B cell (primary cell): Measurements from ENCODE around the gene OPN4. TPM values are rescaled to one million over a fixed set of nuclear protein-coding genes. Genes with fewer than 3 reads are reported as not detected.

Source experiments
- ATAC-seq: fragments of 200-7000 bp; cut with Tn5 transposase; one replicate; pipeline ENCODE4 v1.10.0; 2021; ENCODE audit warnings: low read depth, mild to moderate bottlenecking, moderate number of reproducible peaks, moderate library complexity
- CTCF ChIA-PET: fragments of 350-600 bp; sonication (Branson Sonifier 250); formaldehyde crosslinking; loops from one replicate; lab custom pipeline; 2021; ENCODE audit warnings: antibody characterized with exemption, inconsistent platforms; lab: Charles Lee
- POLR2A ChIA-PET: fragments of 350-600 bp; sonication (Branson Sonifier 250); formaldehyde crosslinking; loops from one replicate; lab custom pipeline; 2021; ENCODE audit warnings: antibody characterized with exemption; lab: Charles Lee
- DNase-seq: peaks from one replicate; pipeline ENCODE4 v3.0.0; 2013
- H2AFZ ChIP-seq: 2 replicates; pipeline ENCODE4 v1.6.1; 2012; ENCODE audit warnings: mild to moderate bottlenecking, low read depth, low read length; ENCODE audit not compliant: insufficient read depth, poor library complexity, severe bottlenecking
- H3K27ac ChIP-seq, 2 donors: 1 replicate in 1 of 2; 2 replicates in 1 of 2; pipeline ENCODE4 v1.5.1; 2012 to 2013; ENCODE audit warnings: low read length in 2 of 2, mild to moderate bottlenecking in 2 of 2, moderate library complexity in 1 of 2
- H3K27me3 ChIP-seq, 4 experiments: fragments of 200-600 bp in 1 of 4; sonication (generic) in 1 of 4; replicated peaks in 1 of 4; 1 replicate in 2 of 4; 2 replicates in 2 of 4; pipeline versions ENCODE4 v1.6.1 to v1.7.0; 2013 to 2016; ENCODE audit warnings: low read length in 3 of 4, mild to moderate bottlenecking in 2 of 4, mixed read lengths in 1 of 4, moderate library complexity in 1 of 4; ENCODE audit not compliant: insufficient read depth in 4 of 4, control insufficient read depth in 3 of 4; ENCODE audit errors: control extremely low read depth in 1 of 4
- H3K36me3 ChIP-seq, 2 experiments: replicated peaks in 1 of 2; 1 replicate in 1 of 2; 2 replicates in 1 of 2; pipeline versions ENCODE4 v1.6.1 to v1.7.1; 2013; ENCODE audit warnings: low read length in 1 of 2; ENCODE audit not compliant: insufficient read depth in 2 of 2, control insufficient read depth in 1 of 2; ENCODE audit errors: control extremely low read depth in 1 of 2, extremely low read depth in 1 of 2
- H3K4me1 ChIP-seq, 2 donors: fragments of 200-600 bp in 1 of 2; sonication (generic) in 1 of 2; 1 replicate in 1 of 2; 2 replicates in 1 of 2; pipeline versions ENCODE4 v1.5.1 to v1.6.1; 2013 to 2017; ENCODE audit warnings: low read length in 2 of 2; ENCODE audit not compliant: control insufficient read depth in 2 of 2, insufficient read depth in 2 of 2
- H3K4me2 ChIP-seq: replicated peaks from 2 replicates; pipeline ENCODE3; 2012; ENCODE audit warnings: mild to moderate bottlenecking, low read depth, low read length; ENCODE audit not compliant: poor library complexity, severe bottlenecking
- H3K4me3 ChIP-seq, 5 experiments: fragments of 200-600 bp in 1 of 5; sonication (generic) in 1 of 5; 1 replicate in 3 of 5; 2 replicates in 2 of 5; pipeline versions ENCODE4 v1.5.1 to v1.7.0; 2011 to 2016; ENCODE audit warnings: low read length in 4 of 5, mild to moderate bottlenecking in 4 of 5, low read depth in 2 of 5, control low read depth in 1 of 5, moderate library complexity in 1 of 5; ENCODE audit not compliant: insufficient read depth in 1 of 5; ENCODE audit errors: control extremely low read depth in 1 of 5, extremely low read depth in 1 of 5
- H3K79me2 ChIP-seq: fragments of 200-600 bp; sonication (generic); one replicate; pipeline ENCODE4 v1.6.0; 2016; ENCODE audit warnings: low read length; ENCODE audit not compliant: control insufficient read depth, insufficient read depth
- H3K9ac ChIP-seq: fragments of 200-600 bp; sonication (generic); 2 replicates; pipeline ENCODE4 v1.6.1; 2017; ENCODE audit warnings: mild to moderate bottlenecking, low read length, moderate library complexity
- H3K9me3 ChIP-seq, 3 donors: one replicate each; pipeline versions ENCODE4 v1.6.1 to v1.7.1; 2013; ENCODE audit warnings: low read length in 2 of 3; ENCODE audit not compliant: control insufficient read depth in 2 of 3, insufficient read depth in 1 of 3; ENCODE audit errors: control extremely low read depth in 1 of 3
- H4K20me1 ChIP-seq: 2 replicates; pipeline ENCODE4 v1.6.0; 2012; ENCODE audit warnings: mild to moderate bottlenecking, low read length; ENCODE audit not compliant: insufficient read depth, control insufficient read depth, poor library complexity, severe bottlenecking
- H3K27ac Mint-ChIP-seq: one replicate; pipeline ENCODE4 v1.8.0; 2021; ENCODE audit warnings: mixed read lengths
- H3K27me3 Mint-ChIP-seq: one replicate; pipeline ENCODE4 v1.8.0; 2021; ENCODE audit warnings: mixed read lengths
- H3K4me1 Mint-ChIP-seq: one replicate; pipeline ENCODE4 v1.8.0; 2021; ENCODE audit warnings: mixed read lengths
- H3K4me3 Mint-ChIP-seq: one replicate; pipeline ENCODE4 v1.8.0; 2021; ENCODE audit warnings: mixed read lengths
- H3K9me3 Mint-ChIP-seq: one replicate; pipeline ENCODE4 v1.8.0; 2022; ENCODE audit warnings: mixed read lengths; ENCODE audit not compliant: insufficient read depth
- EZH2 ChIP-seq: IDR thresholded peaks from 2 replicates; pipeline ENCODE4 v1.6.1; 2012; ENCODE audit warnings: borderline replicate concordance, low read depth, mild to moderate bottlenecking, moderate library complexity, low read length; ENCODE audit not compliant: insufficient read depth, poor library complexity, severe bottlenecking
- intact Hi-C: fragments of 100-400 bp; cut with micrococcal nuclease; formaldehyde crosslinking; loops from one replicate; pipeline ENCODE4 v1.10.0; 2022
- polyA plus RNA-seq: library from polyadenylated mRNA; depleted of rRNA; stranded (reverse); fragments of >200 nt; gene quantifications from 2 replicates; pipeline ENCODE4 v1.2.3, GENCODE V29; 2012
- total RNA-seq, 2 donors: library from RNA; stranded (reverse); fragments of 120-200 nt in 1 of 2; gene quantifications; 1 replicate in 1 of 2; 2 replicates in 1 of 2; pipeline versions ENCODE4 v1.2.3 to v1.2.4, GENCODE V29; 2013 to 2022
- TF ChIP-seq, protein P1 (sequence below): fragments of 200-600 bp; IDR thresholded peaks from one replicate; pipeline ENCODE4 v1.8.0; 2022; ENCODE audit warnings: antibody characterized with exemption, mild to moderate bottlenecking

The OPN4 gene
- total and polyA plus RNA-seq, 2 donors (not counting 1 experiment from before 2014, with no cell fraction given) = not detected

DNA sequence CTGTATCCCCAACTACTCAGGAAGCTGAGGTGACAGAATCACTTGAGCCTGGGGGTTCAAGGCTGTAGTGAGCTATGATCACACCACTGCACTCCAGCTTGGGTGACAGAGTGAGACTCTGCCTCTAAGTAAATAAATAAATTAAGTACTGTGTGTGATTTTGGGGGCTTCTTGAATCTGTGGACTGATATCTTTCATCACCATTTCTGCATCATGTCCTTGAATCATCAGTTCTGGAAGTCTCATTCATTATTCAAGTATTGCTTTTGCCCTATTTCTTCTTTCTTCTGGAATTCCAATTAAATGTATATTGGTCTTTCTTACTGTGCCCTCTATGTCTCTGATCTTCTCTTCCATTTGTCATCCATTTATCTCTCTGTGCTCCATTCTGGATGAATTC lies 46.7 kb upstream of the OPN4 start:
- Histone ChIP-seq H3K36me3 (no peaks in the 10 kb centered on the region), H3K9ac (no peak overlapping the region), H3K27ac (no peak overlapping the region), H3K79me2 (no peaks in the 10 kb centered on the region), H3K9me3 (peaks cover 2 to 8% (median 3%) of the 10 kb centered on the region in 3 donors), H4K20me1 (no peaks in the 10 kb centered on the region), H3K4me1 (no peaks in the 10 kb centered on the region), H3K27me3 (peaks cover 0 to 5% (median 0%) of the 10 kb centered on the region in 4 experiments), H3K4me2 (no peak overlapping the region), H2AFZ (no peak overlapping the region), H3K4me3 (no peak overlapping the region)
- ChIA-PET CTCF (no interaction called here), POLR2A (no interaction called here)
- ATAC-seq (no peak), DNase-seq (no peak)
- intact Hi-C loops = no loop called here
- Mint-ChIP-seq H3K4me1 (no peaks in the 10 kb centered on the region), H3K9me3 (no peaks in the 10 kb centered on the region), H3K27ac (no peak overlapping the region), H3K27me3 (peaks cover 20% of the 10 kb centered on the region), H3K4me3 (no peak overlapping the region)
- TF ChIP-seq, protein P1, sequence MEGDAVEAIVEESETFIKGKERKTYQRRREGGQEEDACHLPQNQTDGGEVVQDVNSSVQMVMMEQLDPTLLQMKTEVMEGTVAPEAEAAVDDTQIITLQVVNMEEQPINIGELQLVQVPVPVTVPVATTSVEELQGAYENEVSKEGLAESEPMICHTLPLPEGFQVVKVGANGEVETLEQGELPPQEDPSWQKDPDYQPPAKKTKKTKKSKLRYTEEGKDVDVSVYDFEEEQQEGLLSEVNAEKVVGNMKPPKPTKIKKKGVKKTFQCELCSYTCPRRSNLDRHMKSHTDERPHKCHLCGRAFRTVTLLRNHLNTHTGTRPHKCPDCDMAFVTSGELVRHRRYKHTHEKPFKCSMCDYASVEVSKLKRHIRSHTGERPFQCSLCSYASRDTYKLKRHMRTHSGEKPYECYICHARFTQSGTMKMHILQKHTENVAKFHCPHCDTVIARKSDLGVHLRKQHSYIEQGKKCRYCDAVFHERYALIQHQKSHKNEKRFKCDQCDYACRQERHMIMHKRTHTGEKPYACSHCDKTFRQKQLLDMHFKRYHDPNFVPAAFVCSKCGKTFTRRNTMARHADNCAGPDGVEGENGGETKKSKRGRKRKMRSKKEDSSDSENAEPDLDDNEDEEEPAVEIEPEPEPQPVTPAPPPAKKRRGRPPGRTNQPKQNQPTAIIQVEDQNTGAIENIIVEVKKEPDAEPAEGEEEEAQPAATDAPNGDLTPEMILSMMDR = no peak
- TF ChIP-seq EZH2 = no peak

DNA sequence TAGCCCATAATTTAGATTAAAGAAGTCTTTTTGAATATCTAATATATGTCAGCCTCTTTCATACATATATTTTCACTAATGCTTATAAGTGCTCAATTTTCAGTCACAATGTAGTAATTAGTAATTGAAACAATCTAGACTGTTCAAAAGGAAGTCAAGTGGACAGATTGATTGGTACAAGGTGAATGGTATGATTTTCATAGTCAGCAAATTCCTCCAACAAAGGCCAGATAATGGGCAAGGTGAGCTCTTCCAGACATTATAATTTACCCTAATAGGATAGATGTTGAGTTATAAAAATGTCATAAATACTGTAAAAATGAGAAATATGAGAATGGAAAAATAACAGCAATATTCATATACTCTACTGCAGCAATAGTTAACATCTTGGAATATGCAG lies 44.4 kb upstream of the OPN4 start:
- H3K27me3 Mint-ChIP-seq = peaks cover 20% of the 10 kb centered on the region
- CTCF ChIA-PET = no interaction called here
- no peak overlapping the region for H3K4me2 ChIP-seq
- no peak overlapping the region for H3K4me3 ChIP-seq
- H3K4me1 Mint-ChIP-seq = no peaks in the 10 kb centered on the region
- H3K27ac Mint-ChIP-seq = no peak overlapping the region
- H2AFZ ChIP-seq = no peak overlapping the region
- intact Hi-C loops = no loop called here
- H3K9me3 Mint-ChIP-seq = peaks cover 1% of the 10 kb centered on the region
- peaks cover 2 to 7% (median 3%) of the 10 kb centered on the region in 3 donors for H3K9me3 ChIP-seq
- no peaks in the 10 kb centered on the region for H3K4me1 ChIP-seq
- H3K79me2 ChIP-seq = no peaks in the 10 kb centered on the region
- DNase-seq (no peak), ATAC-seq (no peak)
- peaks cover 0 to 5% (median 0%) of the 10 kb centered on the region in 4 experiments for H3K27me3 ChIP-seq
- H4K20me1 ChIP-seq = no peaks in the 10 kb centered on the region
- POLR2A ChIA-PET = no interaction called here
- no peak for TF ChIP-seq EZH2
- TF ChIP-seq, protein P1 = no peak
- H3K27ac ChIP-seq = no peak overlapping the region
- H3K9ac ChIP-seq = no peak overlapping the region
- no peak overlapping the region for H3K4me3 Mint-ChIP-seq
- no peaks in the 10 kb centered on the region for H3K36me3 ChIP-seq
